ENCODE results near the gene GCGR.
A peak's percentile ranks its signal among the peaks of the same experiment; 100 is the strongest.
"Not testable (repeated sequence)": the region's sequence is repeated elsewhere in the genome, so short reads cannot be mapped to it uniquely, and the experiment has no call there.

GCGR gene

GRCh38 chr17:81832608-81833159, 28.7 kb downstream of the GCGR start:
- no peak for DNase-seq (ENCODE audit: low read depth in 2 of 2)

GRCh38 chr17:81833160-81833920, 29.4 kb downstream of the GCGR start, which contains the start of gene MCRIP1:
Gene MCRIP1, minus strand, starts transcription at chr17:81833291. Its CDS starts 8,785 bp downstream, at chr17:81824506.
- peak; percentile 86 to 89 for DNase-seq (ENCODE audit: low read depth in 2 of 2)

- no peak for DNase-seq (ENCODE audit: low read depth in 2 of 2)
Measured at GRCh38 chr17:81833921-81834830, 30.2 kb downstream of the GCGR start.

- no peak for DNase-seq (ENCODE audit: low read depth in 2 of 2)
Measured at GRCh38 chr17:81834831-81835267, 30.9 kb downstream of the GCGR start, which contains the start of gene PPP1R27. Gene PPP1R27, minus strand, starts transcription at chr17:81835050. Its CDS starts 97 bp downstream, at chr17:81834953.

GRCh38 chr17:81837641-81838040, 33.7 kb downstream of the GCGR start:
- no peak for DNase-seq (ENCODE audit: low read depth in 2 of 2)

- no peak for DNase-seq (ENCODE audit: low read depth in 2 of 2)
Measured at GRCh38 chr17:81838753-81839255, 34.9 kb downstream of the GCGR start.

GRCh38 chr17:81839301-81839700, 35.4 kb downstream of the GCGR start:
- no peak for DNase-seq (ENCODE audit: low read depth in 2 of 2)

GRCh38 chr17:81840059-81840458, 36.1 kb downstream of the GCGR start:
- not testable (repeated sequence) for DNase-seq (ENCODE audit: low read depth in 2 of 2)

GRCh38 chr17:81840826-81841778, 37.2 kb downstream of the GCGR start:
- DNase-seq (ENCODE audit: low read depth in 2 of 2): no peak

- no peak for DNase-seq (ENCODE audit: low read depth in 2 of 2)
Measured at GRCh38 chr17:81841866-81842265, 37.9 kb downstream of the GCGR start.

- DNase-seq (ENCODE audit: low read depth in 2 of 2): no peak
Measured at GRCh38 chr17:81842378-81842724, 38.4 kb downstream of the GCGR start.

GRCh38 chr17:81842725-81843504, 39.0 kb downstream of the GCGR start:
- no peak for DNase-seq (ENCODE audit: low read depth in 2 of 2)

- no peak for DNase-seq (ENCODE audit: low read depth in 2 of 2)
Measured at GRCh38 chr17:81843713-81844326, 39.9 kb downstream of the GCGR start.

- no peak for DNase-seq (ENCODE audit: low read depth in 2 of 2)
Measured at GRCh38 chr17:81844327-81844851, 40.4 kb downstream of the GCGR start.

GRCh38 chr17:81844887-81845286, 40.9 kb downstream of the GCGR start:
- DNase-seq (ENCODE audit: low read depth in 2 of 2): no peak

- no peak for DNase-seq (ENCODE audit: low read depth in 2 of 2)
Measured at GRCh38 chr17:81845361-81845760, 41.4 kb downstream of the GCGR start.

GRCh38 chr17:81845881-81846742, 42.2 kb downstream of the GCGR start:
- DNase-seq (ENCODE audit: low read depth in 2 of 2): no peak

Measured in stimulated activated CD8-positive, alpha-beta memory T cell treated with anti-CD3 and anti-CD28 coated beads, Interleukin-2, amount 100 ng/mL, for 1 hour (primary cell).